GM18858 (cell line): ENCODE results near the gene PGP.
"Not testable (repeated sequence)": the region's sequence is repeated elsewhere in the genome, so short reads cannot be mapped to it uniquely, and the experiment has no call there.

Experiments used
- ATAC-seq: cut with Tn5 transposase; IDR thresholded peaks from one replicate; pipeline ENCODE4 v1.9.1; 2021; ENCODE audit not compliant: unreplicated experiment

PGP gene

DNA sequence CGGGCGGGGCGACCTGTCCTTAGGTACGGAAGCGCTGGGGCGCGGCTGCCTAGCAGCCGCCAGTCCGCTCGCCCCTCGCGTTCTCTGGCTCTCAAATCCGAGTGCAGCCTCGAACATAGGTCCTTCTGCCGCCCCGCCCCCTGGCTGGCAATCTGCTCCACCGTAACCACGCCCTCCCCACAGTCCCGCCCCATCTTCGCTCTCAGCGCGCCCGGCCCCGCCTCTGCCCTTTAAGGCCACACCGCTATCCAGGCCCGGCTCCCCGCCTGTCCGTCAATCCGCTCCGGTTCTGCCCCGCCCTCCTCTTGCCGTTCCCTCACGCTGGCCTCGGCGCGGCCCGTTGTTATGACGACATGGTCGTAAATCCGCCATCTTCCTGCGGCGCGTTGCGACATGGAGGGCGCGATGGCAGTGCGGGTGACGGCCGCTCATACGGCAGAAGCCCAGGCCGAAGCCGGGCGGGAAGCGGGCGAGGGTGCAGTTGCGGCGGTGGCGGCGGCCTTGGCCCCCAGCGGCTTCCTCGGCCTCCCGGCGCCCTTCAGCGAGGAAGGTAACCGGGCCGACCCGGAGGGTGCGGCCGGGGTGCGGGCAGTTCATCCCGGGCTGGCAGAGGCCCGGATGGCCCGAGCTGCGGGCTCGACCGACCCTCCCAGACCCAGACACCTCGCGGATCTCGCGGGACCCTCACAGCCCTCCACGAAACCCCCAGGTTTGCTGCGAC is 8.7 kb upstream of the PGP start, which contains the start of gene E4F1:
E4F1 (plus strand) TSS at position 371 of the 721 bp plus-strand sequence; CDS start at position 394, 23 bp downstream.
- peak; percentile 68 for ATAC-seq

DNA sequence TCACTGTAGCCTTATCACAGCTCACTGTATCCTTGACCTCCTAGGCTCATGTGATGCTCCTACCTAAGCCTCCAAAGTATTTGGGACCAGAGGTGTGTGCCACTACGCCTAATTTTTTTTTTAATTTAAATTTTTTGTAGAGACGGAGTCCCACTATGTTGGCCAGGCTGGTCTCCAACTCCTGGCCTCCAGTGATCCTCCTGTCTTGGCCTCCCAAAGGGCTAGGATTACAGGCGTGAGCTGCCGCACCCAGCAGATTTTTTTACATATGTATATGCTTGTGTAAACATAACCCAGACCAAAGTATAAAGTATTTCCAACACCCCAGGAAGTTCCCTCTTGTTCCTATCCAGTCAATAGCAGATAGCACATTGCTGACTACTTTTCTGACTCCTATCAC is 1.7 kb upstream of the PGP start:
- no peak for ATAC-seq

DNA sequence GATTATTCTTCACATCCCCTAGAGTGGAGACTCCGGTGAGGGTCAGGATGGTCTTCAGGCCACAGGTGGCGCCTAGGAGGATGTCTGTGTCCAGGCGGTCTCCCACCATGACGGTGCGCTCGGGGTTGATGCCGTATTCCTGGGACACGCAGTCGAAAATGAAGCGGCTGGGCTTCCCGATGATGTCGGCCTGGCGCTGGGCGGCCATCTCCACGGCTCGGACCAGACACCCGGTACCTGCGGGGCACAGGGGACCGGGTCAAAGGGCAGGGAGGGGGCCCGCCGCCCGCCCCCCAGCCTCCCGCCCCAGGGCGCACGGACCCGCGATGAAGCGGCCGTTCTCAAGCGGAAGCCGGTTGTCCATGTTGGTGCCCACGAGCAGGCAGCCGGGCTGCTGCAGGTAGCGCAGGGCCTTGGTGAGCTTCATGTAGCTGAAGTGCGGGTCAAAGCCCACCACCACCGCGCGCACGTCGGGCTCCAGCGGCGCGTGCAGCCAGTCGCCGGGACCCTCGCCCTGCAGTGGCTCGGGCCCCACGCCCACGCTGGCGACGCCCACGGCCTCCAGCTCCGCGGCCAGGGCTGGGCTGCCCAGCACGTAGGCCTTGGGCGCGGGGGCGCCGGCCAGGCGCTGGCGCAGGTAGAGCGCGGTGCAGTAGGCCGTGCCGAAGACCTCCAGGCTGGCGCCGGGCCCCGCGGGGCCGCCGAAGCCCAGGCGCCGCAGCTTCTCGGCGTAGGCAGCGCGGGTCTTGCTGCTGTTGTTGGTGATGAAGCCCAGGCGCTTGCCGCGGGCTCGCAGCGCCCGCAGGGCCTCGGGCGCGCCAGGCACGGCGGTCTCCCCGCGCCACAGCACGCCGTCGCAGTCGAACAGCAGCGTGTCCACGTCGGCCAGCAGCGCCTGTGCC is 572 bp downstream of the PGP start:
- ATAC-seq = peak; percentile 10

DNA sequence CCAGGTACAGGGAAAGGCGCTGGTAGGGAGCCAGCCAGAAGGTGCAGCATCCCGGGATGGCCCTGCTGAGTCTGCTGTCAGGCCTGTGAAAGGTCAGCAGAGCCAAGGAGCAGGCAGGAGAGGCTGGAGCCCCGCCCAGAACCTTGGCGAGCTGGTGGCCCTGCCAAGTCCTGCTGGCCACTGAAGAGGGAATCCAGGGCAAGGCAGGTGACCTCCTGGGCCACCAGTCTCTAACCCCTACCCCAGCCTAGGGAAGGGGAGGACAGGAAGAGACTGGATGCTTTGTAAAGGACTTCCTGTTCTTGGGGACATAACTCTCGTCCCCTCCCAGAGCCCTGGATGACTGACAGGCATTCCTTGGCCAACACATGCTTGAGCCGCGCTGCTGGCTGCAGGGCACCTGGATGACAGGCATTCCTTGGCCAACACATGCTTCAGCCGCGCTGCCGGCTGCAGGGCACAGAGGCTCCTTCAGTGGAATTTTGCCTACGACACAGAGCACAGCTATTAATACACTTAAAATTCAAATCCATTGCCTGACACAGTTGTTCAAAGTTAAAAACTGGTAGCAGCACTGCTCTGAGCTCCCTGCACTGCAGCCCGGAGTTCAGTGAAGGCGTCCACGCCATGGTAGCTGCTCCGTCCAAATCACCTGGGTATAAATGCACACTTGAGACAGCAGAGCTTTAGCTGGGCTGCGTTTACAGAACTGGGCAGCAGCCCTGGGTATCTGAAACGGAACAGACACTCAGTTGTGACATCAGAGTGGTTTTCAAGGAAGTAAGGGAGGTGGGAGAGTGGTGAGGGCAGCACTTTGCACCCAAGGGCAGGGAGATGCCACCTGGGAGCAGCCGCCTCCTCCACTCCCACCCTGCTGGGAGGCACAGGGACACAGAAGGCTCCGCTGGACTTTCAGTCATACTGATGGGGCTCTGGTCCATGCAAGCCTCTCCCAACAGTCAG is 2.0 kb downstream of the PGP start:
- no peak for ATAC-seq

DNA sequence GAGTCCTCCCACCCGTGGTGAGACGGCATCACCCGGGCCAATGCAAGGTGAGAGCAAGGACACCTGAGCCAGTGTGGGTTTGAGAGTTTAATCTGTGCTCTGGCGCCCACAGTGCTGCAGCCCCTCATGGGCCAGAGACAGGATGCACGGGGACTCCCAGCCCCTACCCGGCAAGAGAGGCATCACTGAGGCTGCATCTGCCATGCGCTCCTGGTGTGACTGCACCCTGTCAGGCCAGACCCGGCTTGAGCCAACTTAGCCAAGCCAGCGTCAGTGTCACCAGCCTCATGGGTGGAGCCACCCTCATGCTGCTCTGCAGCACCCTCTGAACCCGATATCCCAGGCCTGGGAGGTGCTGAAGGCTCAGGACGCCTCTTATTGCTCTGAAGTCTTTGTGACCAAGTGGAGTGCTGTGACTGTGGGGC is 2.7 kb downstream of the PGP start:
- no peak for ATAC-seq

DNA sequence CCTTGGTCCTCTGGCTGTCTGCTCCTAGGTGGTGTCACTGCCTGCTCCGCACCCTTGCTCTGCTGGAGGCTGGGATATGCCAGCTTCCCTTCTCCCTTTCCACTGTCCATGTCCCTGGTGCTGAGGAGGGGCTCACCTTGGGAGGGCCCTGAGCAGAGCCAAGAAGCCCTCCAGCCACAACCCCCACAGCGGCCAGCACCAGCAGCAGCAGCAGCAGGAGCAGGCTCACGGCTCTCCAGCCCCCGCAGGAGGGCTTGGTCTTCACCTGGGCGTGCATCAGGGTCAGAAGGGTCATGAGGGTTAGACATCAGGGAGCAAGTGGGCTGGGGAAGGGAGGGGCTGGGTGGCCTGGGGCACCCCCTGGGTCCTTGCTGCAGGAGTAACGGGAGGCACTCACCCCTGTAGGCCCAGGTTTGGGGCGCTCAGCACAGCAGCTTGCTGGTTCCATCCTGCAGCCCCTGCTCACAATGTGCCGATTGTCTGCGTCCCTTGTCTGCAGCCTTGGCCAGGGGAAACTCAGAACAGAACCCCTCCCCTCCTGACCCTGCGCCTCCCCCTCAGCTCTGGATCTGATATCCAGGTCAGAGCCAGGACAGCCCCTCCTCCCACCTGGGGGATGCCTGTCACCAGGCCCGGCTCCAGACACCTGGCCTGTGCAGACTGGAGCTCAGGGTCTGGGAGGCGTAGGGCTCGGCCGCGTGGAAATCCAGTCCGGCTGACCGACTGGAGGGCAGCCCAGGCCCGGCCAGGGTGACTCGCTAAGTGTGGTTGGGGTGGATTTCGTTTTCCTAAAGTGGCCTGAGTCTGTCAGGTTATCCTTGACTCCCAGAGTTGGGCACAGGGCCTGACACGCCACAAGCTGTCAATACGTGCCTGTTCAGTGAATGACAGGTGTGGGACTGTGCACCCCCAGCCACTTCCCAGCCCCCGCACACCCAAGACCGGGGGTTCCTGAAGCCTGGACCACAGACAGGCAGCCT is 4.0 kb downstream of the PGP start, which contains the start of gene BRICD5:
BRICD5 (minus strand) TSS at position 478 of the 980 bp plus-strand sequence; CDS start at position 448, 30 bp downstream.
- no peak for ATAC-seq

DNA sequence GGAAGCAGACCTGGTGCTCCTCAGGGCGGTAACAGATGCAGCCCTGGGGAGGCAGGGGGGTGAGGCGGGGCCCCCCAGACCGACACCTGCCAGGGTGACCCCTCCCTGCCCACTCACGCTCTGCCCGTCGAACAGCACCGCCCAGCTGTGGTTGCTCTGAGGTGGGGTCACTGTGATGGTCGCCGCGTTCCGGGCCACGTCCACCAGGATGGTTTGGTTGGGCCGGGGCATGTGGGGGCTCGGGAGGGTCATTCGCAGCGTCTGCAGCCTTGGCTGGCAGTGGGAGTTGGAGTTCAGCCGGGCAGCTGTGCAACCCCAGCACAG is 4.7 kb downstream of the PGP start:
- ATAC-seq = no peak

DNA sequence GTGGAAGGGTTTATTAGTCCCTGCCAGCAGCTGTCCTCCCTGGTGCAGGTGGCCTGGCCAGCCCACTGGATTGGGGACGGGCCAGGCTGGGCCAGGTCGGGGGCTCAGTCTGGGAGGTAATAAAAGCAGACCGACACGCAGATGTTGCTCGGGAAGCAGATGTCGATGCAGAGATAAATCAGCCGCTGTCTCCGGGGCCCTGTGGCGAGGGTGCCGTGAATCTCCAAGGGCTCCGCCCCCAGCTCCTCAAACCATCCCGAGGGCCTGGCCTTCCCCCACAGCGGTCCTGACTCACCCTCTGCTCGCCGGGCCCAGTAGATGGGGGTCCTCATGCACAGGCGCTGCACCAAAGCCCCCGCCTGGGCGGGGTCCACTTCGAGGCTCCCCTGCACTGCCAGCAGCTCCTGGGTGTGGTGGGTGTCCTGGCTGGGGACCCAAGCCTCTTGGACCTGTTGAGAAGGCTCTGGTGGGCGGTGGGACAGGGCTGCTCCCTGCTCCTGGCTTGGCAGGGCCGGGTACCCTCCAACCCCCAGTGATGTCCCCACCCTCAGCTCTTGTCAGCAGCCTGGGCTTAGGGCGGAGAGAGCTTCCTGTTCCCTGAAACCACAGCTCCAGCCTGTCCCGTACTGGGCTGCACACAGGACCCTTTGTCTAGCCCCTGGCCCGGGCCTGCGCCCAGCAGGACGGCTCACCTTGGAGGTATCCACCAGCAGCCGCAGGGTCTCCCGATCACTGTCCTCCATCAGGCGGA is 5.2 kb downstream of the PGP start:
- no peak for ATAC-seq

DNA sequence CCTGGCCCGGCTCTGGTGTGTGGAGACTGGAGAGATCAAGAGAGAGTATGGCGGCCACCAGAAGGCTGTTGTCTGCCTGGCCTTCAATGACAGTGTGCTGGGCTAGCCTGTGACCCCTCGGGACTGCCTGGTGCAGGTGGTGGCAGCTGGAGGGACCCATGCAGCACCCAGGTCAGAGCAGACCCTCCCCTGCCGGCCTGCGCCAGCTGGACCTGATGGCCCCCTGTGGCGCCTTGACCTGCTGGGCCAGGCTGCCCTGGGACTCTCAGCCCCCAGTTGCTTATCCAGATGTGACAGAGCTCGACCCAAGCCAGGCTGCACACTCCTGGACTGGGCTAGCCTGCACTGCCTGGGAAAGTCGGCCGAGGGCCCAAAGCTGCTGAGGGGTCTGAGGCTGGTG is 5.9 kb downstream of the PGP start:
- ATAC-seq = no peak

DNA sequence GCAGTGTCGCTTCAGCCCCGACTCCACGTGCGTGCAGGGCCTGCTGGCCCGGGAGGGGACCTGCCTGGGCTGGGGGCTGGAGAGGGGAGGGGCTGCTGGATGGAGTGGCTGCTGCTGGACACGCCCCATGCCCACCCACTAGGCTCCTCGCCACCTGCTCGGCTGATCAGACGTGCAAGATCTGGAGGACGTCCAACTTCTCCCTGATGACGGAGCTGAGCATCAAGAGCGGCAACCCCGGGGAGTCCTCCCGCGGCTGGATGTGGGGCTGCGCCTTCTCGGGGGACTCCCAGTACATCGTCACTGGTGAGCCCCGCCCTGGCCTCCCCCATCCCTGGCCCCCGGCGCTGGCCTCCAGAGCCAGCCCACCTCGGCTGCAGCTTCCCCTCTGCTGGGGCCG is 6.3 kb downstream of the PGP start:
- ATAC-seq = no peak

DNA sequence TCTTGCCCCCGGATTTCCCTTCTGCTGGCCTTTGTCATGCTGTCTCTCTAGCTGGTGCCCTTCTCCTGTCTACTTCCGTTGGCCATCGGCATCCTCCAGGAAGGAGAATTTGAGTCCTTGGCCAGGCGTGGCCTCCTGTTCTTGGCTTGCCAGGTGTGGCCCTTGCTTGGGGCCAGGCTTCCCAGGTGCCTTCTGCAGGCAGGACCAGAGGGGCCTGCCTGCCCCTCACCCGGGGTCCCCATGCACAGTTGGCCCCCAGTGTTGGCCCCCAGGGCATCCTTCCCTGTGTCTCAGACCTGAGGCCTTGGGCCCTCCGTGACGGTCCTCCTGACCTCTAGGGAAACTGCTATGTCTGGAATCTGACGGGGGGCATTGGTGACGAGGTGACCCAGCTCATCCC is 6.8 kb downstream of the PGP start:
- no peak for ATAC-seq

DNA sequence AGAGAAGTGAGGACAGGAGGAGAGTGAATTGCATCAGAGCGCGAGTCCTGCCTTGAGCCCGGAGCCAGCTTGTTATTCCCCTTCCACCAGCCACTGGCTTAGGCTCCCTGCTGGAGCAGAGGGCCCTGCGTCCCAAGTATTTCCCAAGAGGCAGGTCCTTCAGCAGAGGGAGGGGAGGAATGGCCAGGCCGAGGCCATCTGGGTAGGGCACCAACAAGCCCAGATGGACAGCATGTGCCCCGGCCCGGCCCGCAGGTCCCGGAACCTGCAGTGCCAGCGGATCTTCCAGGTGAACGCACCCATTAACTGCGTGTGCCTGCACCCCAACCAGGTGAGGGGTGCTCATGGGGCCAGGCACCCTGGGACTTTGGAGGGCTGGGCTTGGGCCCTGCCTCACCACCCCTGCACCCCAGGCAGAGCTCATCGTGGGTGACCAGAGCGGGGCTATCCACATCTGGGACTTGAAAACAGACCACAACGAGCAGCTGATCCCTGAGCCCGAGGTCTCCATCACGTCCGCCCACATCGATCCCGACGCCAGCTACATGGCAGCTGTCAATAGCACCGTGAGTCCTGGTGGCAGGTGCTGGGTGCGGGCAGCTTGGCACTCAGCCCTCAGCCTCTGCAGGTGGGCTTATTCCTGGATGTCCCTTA is 7.7 kb downstream of the PGP start:
- ATAC-seq = no peak

DNA sequence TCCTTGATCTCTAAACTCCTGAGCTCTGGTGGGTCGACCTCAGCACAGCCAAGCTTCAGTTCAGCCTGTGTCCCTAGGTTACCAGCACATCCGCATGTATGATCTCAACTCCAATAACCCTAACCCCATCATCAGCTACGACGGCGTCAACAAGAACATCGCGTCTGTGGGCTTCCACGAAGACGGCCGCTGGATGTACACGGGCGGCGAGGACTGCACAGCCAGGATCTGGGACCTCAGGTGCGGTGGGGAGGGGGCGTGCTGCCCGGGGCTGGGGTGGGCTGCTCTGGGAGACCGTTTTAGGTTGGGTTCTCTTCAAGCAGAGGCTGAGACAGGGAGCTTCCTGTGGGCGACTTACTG is 8.2 kb downstream of the PGP start:
- ATAC-seq = no peak

DNA sequence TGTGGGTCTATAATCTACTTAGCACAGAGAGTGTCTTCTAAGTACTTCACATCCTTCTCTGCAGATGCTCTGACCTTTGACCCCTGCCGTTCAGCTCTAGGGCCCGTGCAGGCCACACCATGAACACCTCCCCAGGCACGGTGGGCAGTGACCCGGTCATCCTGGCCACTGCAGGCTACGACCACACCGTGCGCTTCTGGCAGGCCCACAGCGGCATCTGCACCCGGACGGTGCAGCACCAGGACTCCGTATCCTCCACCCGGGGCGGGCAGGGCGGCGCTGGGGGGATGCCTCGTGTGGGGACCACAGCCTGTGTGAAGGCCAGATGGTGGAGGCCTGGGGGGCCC is 8.7 kb downstream of the PGP start:
- peak; percentile 5 for ATAC-seq

DNA sequence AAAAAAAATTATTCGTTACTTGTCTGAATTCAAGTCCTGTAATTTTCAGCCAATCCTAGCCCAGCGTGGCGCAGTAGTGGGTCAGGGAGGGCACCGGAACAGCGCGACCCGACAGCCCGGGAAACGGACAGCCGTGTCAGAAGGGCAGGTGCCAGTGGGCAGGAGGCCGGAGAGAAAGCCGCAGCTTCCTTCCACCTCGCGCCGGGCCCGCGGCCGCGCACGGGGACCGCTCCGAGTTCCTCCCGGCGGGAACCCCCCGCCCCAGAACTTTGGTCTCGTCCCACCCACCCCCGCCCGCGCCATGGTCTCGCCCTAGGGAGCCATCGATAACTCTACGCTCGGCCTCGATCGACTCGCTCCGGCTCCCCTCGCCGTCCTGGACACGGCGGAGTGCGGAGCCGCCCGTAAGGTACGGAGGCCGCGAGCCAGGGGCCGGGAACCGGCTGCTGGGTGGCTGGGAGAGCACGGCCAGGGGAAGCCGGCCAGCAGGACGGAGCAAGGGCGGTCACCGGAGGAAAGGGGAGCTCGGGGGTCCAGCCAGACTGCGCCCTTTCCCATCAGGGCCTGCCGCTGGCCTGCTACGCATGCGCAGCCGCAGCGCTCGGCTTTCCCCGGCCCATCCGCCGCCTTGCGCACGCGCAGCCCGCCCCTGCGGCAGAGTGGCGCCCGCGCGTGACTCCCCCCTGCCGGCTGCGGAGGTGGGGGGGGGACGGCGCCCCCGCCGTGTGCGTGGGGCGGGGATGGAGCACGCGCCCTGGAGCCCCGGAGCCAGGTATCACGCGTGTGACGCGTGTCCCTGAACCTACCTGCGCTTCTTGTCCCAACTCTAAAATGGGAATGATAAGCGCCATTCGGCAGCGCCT is 9.3 kb downstream of the PGP start, which contains the start of gene MLST8:
MLST8 (plus strand) TSS at position 351 of the 863 bp plus-strand sequence. CDS start 632 bp downstream, outside the sequence.
- ATAC-seq = peak; percentile 63

DNA sequence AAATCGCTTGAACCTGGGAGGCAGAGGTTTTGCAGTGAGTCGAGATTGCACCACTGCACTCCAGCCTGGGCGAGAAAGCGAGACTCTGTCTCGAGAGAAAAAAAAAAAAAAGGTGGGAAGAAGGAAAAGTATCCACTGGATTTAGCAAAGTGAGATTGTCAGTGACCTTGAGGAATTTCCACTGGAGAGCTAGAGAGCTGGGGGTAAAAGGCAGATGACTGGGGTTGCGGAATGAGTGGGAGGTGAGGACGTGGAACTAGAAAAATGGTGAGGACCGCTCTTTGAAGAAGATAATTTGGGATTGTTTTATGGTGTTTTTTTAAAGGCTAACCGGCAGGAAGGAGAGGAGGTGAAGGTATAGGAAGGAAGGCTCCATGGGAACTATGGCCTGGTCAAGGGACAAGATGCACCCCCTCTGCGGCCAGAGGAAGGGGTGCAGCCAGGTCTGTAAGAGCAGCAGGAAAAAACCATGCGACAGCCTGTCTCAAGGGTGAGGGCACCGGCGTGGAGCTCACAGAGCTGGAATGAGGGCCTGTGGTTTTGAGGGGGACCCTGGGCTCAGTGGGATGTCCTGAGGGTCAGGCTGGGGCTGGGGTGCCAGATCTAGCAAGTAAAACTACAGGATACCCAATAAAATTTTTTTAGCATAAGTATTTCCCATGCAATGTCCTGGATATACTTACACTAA is 10.1 kb downstream of the PGP start:
- ATAC-seq = no peak

DNA sequence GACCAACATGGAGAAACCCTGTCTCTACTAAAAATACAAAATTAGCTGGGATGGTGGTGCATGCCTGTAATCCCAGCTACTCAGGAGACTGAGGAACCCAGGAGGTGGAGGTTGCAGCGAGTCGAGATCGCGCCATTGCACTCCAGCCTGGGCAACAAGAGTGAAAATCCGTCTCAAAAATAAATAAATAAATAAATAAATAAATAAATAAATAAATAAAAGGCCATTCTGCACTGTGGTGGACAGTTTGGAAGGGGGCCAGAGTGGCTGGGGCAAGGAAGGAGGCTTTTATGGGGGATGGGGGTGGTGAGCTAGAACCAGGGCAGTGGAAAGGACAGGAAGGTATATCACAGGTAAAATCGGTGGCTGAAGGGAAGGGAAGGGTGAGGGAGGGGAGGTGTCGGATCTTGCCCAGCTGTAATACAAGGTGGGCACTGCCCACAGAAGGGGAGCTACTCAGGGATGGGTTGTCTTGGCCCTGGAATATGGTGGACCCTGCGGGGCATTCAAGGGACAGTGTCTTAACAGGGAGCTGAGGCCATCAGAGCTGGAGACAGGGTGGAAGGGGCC is 11.4 kb downstream of the PGP start:
- not testable (repeated sequence) for ATAC-seq
